Thyroid gland (tissue), 4 donors: Measurements from ENCODE around the gene FARP2. TPM values are rescaled to one million over a fixed set of nuclear protein-coding genes. Genes with fewer than 3 reads are reported as not detected.
"Not testable (repeated sequence)": the region's sequence is repeated elsewhere in the genome, so short reads cannot be mapped to it uniquely, and the experiment has no call there.

Experiments used
- DNase-seq, 2 donors: peaks; one replicate each; pipeline ENCODE4 v3.0.0-alpha.2; 2019
- H3K27ac ChIP-seq, 3 donors: fragments of 200-600 bp; sonication (generic); 1 replicate in 2 of 3; 2 replicates in 1 of 3; pipeline ENCODE4 v1.5.1; 2016 to 2019; ENCODE audit warnings: mild to moderate bottlenecking in 1 of 3, moderate library complexity in 1 of 3
- H3K27me3 ChIP-seq: fragments of 200-600 bp; sonication (generic); one replicate; pipeline ENCODE4 v1.5.1; 2019
- H3K36me3 ChIP-seq, 2 donors: fragments of 200-600 bp; sonication (generic); one replicate each; pipeline ENCODE4 v1.5.1; 2016 to 2019
- H3K4me1 ChIP-seq, 2 donors: fragments of 200-600 bp; sonication (generic); one replicate each; pipeline ENCODE4 v1.5.1; 2017 to 2019
- H3K4me3 ChIP-seq, 3 donors: fragments of 200-600 bp; sonication (generic); replicated peaks in 1 of 3; 1 replicate in 2 of 3; 2 replicates in 1 of 3; pipeline ENCODE4 v1.5.1; 2016; ENCODE audit warnings: mild to moderate bottlenecking in 1 of 3
- H3K9me3 ChIP-seq: fragments of 200-600 bp; sonication (generic); one replicate; pipeline ENCODE4 v1.5.1; 2017
- POLR2A ChIP-seq, 2 donors: fragments of 450-650 bp; IDR thresholded peaks; one replicate each; pipeline ENCODE4 v1.6.1; 2017; ENCODE audit warnings: antibody characterized with exemption in 2 of 2, mild to moderate bottlenecking in 2 of 2, moderate library complexity in 1 of 2
- WGBS, 2 donors: methylation state at CpG; one replicate each; pipeline ENCODE4 v1.1.5; 2017; 5-methylcytosine and 5-hydroxymethylcytosine counted together
- intact Hi-C: fragments of 100-400 bp; cut with DNase I; formaldehyde crosslinking; loops from one replicate; pipeline ENCODE4 v1.15.1; 2023
- total RNA-seq, 4 donors: library from RNA; depleted of rRNA; stranded (reverse); fragments of >200 nt; gene quantifications; one replicate each; pipeline ENCODE4 v1.2.3, GENCODE V29; 2016
- TF ChIP-seq, protein P1 (sequence below), 6 experiments: fragments of 200-600 bp in 3 of 6; fragments of 450-650 bp in 3 of 6; sonication (generic) in 3 of 6; IDR thresholded peaks; one replicate each; pipeline ENCODE4 v1.5.1; 2016 to 2019; ENCODE audit warnings: antibody characterized with exemption in 6 of 6, mild to moderate bottlenecking in 2 of 6, inconsistent platforms in 1 of 6, moderate library complexity in 1 of 6

The FARP2 gene
- total RNA-seq, 4 donors from 2014 or later, result 16.9 to 24.1 (median 20.3) TPM

- H3K4me3 ChIP-seq, result no peak overlapping the region
- H3K27ac ChIP-seq, result no peak overlapping the region
- WGBS, 2 donors, result 75 to 78% methylated on average over 2 of the region's 2 CpGs
- intact Hi-C loops, result no loop called here
- no peaks in the 10 kb centered on the region for H3K36me3 ChIP-seq
- no peaks in the 10 kb centered on the region for H3K27me3 ChIP-seq
- H3K4me1 ChIP-seq, result no peaks in the 10 kb centered on the region
- H3K9me3 ChIP-seq, result no peaks in the 10 kb centered on the region
- no peak for TF ChIP-seq POLR2A (IDR thresholded peaks at IDR 0.05)
- TF ChIP-seq, protein P1, sequence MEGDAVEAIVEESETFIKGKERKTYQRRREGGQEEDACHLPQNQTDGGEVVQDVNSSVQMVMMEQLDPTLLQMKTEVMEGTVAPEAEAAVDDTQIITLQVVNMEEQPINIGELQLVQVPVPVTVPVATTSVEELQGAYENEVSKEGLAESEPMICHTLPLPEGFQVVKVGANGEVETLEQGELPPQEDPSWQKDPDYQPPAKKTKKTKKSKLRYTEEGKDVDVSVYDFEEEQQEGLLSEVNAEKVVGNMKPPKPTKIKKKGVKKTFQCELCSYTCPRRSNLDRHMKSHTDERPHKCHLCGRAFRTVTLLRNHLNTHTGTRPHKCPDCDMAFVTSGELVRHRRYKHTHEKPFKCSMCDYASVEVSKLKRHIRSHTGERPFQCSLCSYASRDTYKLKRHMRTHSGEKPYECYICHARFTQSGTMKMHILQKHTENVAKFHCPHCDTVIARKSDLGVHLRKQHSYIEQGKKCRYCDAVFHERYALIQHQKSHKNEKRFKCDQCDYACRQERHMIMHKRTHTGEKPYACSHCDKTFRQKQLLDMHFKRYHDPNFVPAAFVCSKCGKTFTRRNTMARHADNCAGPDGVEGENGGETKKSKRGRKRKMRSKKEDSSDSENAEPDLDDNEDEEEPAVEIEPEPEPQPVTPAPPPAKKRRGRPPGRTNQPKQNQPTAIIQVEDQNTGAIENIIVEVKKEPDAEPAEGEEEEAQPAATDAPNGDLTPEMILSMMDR (IDR thresholded peaks at IDR 0.05), result no peak
- no peak for DNase-seq
These were observed 8.7 kb downstream of the FARP2 start for GRCh38 chr2:241364781-241365180.

- no peak for DNase-seq
- no peaks in the 10 kb centered on the region for H3K9me3 ChIP-seq
- no peaks in the 10 kb centered on the region for H3K4me1 ChIP-seq
- 91 to 99% methylated on average over 2 of the region's 2 CpGs for WGBS, 2 donors
- H3K36me3 ChIP-seq, result no peaks in the 10 kb centered on the region
- no peak for TF ChIP-seq POLR2A (IDR thresholded peaks at IDR 0.05)
- no peak overlapping the region for H3K4me3 ChIP-seq
- intact Hi-C loops, result no loop called here
- no peaks in the 10 kb centered on the region for H3K27me3 ChIP-seq
- no peak overlapping the region for H3K27ac ChIP-seq
These were observed 10.6 kb downstream of the FARP2 start for GRCh38 chr2:241366678-241367077.

- no peaks in the 10 kb centered on the region for H3K4me1 ChIP-seq
- H3K4me3 ChIP-seq, result no peak overlapping the region
These were observed 12.6 kb downstream of the FARP2 start for GRCh38 chr2:241368643-241369042.

GRCh38 chr2:241372361-241372992, 16.4 kb downstream of the FARP2 start:
- Histone ChIP-seq H3K27ac (no peak overlapping the region), H3K4me3 (no peak overlapping the region), H3K4me1 (no peaks in the 10 kb centered on the region), H3K9me3 (no peaks in the 10 kb centered on the region), H3K36me3 (no peaks in the 10 kb centered on the region), H3K27me3 (no peaks in the 10 kb centered on the region)
- no peak for TF ChIP-seq POLR2A (IDR thresholded peaks at IDR 0.05)
- TF ChIP-seq, protein P1 (IDR thresholded peaks at IDR 0.05), result no peak
- DNase-seq, result no peak
- WGBS, 2 donors, result 66 to 72% methylated on average over 11 of the region's 11 CpGs
- intact Hi-C loops, result no loop called here

More at GRCh38 chr2:241368643-241369042, 12.6 kb downstream of the FARP2 start:
- no peaks in the 10 kb centered on the region for H3K9me3 ChIP-seq
- intact Hi-C loops, result no loop called here
- no peak for TF ChIP-seq POLR2A (IDR thresholded peaks at IDR 0.05)
- TF ChIP-seq, protein P1 (IDR thresholded peaks at IDR 0.05), result no peak
- H3K27ac ChIP-seq, result no peak overlapping the region
- WGBS, 2 donors, result 96 to 98% methylated on average over 3 of the region's 3 CpGs
- no peak for DNase-seq
- H3K27me3 ChIP-seq, result no peaks in the 10 kb centered on the region
- no peaks in the 10 kb centered on the region for H3K36me3 ChIP-seq

DNA sequence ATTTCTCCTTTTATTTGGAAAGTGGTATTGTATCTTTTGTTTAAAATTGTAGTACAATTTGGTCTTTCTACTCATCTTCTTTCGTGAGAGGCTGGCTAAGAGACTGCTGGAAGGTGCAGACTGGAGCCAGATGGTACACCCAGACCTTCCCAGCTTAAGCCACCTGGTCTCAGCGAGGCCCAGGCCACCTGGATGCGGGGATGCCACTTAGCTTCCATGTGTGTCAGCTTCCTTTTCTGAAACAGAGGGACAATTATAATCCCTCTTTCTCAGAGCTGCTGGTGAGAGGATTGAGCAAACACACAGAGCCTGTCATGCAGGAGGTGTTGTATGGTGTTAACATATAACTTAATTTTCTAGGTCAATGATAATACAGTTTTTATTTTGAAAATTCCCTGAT, 17.4 kb downstream of the FARP2 start:
- TF ChIP-seq, protein P1 (IDR thresholded peaks at IDR 0.05), result no peak
- no peak for TF ChIP-seq POLR2A (IDR thresholded peaks at IDR 0.05)
- no peak for DNase-seq

DNA sequence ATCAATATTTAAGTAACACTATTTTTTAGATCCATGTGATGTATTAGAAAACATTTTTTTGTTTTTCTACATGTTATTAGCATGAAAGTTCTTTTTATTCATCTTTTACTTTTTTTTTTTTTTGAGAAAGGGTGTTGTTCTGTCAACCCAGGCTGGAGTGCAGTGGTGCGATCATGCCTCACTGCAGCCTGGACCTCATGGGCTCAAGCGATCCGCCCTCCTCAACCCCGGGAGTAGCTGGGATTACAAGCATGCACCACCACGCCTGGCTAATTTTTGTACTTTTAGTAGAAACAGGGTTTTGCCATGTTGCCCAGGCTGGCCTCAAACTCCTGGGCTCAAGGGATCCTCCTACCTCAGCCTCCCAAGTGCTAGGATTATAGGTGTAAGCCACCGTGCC, 17.8 kb downstream of the FARP2 start:
- intact Hi-C loops, H3K27me3 ChIP-seq, H3K36me3 ChIP-seq, H3K27ac ChIP-seq, H3K4me1 ChIP-seq, H3K9me3 ChIP-seq, H3K4me3 ChIP-seq: not testable (repeated sequence)
- 58 to 71% methylated on average over 6 of the region's 6 CpGs for WGBS, 2 donors
- peak; percentile 36 to 58 for DNase-seq

More for the DNA sequence above, 17.4 kb downstream of the FARP2 start:
- H3K4me3 ChIP-seq, result no peak overlapping the region
- no peaks in the 10 kb centered on the region for H3K4me1 ChIP-seq
- H3K27me3 ChIP-seq, result no peaks in the 10 kb centered on the region
- H3K27ac ChIP-seq, result no peak overlapping the region
- no peaks in the 10 kb centered on the region for H3K9me3 ChIP-seq
- no peaks in the 10 kb centered on the region for H3K36me3 ChIP-seq
- WGBS, 2 donors, result 92 to 99% methylated on average over 3 of the region's 3 CpGs
- intact Hi-C loops, result no loop called here
